ENCODE results near the gene RBMS1.

The RBMS1 gene

DNA sequence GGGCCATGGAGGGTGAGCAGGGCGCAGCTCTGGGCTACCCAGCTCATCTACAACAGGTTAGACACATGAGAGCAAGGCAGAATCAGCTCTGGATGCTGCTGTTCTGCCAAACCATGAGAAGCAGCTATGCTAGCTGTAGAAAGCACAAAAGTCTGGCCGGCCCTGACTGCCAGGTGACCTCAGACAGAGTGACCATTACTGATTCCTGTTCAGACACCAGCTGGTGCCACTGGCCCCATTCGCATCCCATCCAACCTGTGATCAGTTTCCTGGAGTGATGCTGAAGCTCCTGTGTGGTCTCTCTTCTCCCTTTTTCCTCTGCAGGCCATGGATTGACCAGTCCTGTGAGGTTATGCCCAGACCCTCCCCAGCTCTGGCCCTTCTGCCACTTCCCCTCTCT lies 14.3 kb downstream of the RBMS1 start:
- Histone ChIP-seq H3K27me3 (ENCODE audit: insufficient read depth, low read length) (no peaks in the 10 kb centered on the region), H3K9me3 (ENCODE audit: insufficient read depth, low read depth, low read length) (no peaks in the 10 kb centered on the region), H3K4me3 (ENCODE audit: low read length) (no peak overlapping the region), H3K4me1 (ENCODE audit: insufficient read depth, low read length) (peaks cover 18% of the 10 kb centered on the region), H3K9ac (ENCODE audit: low read depth, low read length) (no peak overlapping the region), H3K36me3 (ENCODE audit: insufficient read depth, low read depth, low read length) (no peaks in the 10 kb centered on the region), H3K27ac (ENCODE audit: low read length) (no peak overlapping the region)

DNA sequence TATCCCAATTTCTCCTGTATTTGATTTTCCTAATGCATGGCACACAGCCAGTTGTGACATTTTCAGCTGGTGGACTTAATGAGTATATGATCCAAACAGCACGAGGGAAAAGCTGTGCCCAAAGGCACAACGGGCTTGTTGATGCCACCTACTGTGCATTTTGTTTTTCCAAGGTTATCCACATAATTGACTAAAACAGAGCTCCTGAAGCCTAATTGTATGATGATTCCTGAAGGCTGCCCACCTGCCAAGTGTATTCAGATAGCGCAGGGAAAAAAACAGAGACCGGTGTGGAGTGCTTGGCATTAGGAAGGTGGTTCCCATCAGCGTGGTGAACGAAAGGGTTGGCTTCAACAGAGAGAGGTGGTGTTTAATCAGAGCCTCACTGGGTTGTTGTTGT lies 14.9 kb downstream of the RBMS1 start:
- no peak overlapping the region for H3K27ac ChIP-seq (ENCODE audit: low read length)
- peaks cover 21% of the 10 kb centered on the region for H3K4me1 ChIP-seq (ENCODE audit: insufficient read depth, low read length)
- H3K9ac ChIP-seq (ENCODE audit: low read depth, low read length), result no peak overlapping the region
- no peaks in the 10 kb centered on the region for H3K36me3 ChIP-seq (ENCODE audit: insufficient read depth, low read depth, low read length)
- H3K4me3 ChIP-seq (ENCODE audit: low read length), result no peak overlapping the region
- no peaks in the 10 kb centered on the region for H3K27me3 ChIP-seq (ENCODE audit: insufficient read depth, low read length)
- no peaks in the 10 kb centered on the region for H3K9me3 ChIP-seq (ENCODE audit: insufficient read depth, low read depth, low read length)

DNA sequence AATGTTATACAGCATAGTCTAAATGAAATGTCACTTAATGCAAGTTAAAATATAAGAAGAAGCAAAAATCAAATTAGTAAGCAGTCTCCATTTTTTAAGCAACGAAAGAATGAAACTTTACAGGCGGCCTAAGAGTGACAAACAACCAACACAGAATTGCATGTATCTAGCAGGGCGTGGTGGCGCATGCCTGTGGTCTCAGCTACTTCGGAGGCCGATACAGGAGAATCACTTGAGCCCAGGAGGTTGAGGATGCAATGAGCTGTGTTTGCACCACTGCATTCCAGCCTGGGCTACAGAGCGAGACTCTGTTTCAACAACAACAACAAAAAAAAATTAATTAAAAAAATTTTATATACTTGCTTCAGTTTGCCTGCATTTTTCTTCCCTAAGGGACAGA lies 16.6 kb downstream of the RBMS1 start:
- Histone ChIP-seq H3K27ac (ENCODE audit: low read length) (no peak overlapping the region), H3K36me3 (ENCODE audit: insufficient read depth, low read depth, low read length) (no peaks in the 10 kb centered on the region), H3K4me3 (ENCODE audit: low read length) (no peak overlapping the region), H3K9me3 (ENCODE audit: insufficient read depth, low read depth, low read length) (no peaks in the 10 kb centered on the region), H3K9ac (ENCODE audit: low read depth, low read length) (no peak overlapping the region), H3K4me1 (ENCODE audit: insufficient read depth, low read length) (peaks cover 28% of the 10 kb centered on the region; the same call in 1 of the 2 replicates), H3K27me3 (ENCODE audit: insufficient read depth, low read length) (no peaks in the 10 kb centered on the region)

DNA sequence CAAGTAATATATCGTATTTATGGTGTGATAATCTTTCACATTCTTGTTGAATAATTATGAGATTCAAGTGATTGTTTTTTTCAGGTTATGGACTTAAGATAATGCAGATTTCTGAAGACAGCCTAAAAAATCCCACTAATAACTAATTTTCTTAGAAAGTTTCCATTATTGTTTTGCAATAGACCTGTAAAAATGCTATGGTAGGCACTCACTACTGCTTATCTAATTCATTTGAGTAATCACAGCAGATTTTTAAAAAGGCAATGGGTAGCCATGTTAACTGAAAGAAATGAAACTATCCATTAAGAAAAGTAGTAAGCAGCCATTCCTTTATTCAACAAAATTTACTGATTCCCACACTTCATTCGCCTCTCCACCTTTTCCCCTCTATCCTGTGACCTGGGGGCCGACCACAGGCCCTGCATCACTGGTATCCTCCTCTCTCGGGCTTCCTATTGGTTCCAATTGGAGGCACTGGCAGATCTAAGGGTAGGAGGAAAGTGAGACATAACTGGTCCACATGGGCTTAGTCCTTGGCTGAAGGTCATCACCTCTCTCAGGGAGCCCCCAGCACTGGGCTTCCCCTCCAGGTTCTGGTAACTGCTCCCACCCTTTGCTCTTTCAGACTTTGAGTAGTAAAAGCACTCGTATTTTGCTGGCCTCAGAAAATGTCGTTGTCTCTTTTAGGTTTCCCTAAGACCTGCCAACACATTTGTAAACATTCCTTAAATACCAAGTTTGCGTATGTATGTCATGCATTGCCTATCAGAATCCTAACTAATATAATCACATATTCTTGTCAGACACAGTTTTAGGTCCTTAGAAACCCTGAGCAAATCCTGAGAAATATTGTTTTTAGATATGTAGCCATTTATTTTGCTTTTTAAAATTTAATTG lies 18.5 kb downstream of the RBMS1 start:
- Histone ChIP-seq H3K4me3 (ENCODE audit: low read length) (no peak overlapping the region), H3K36me3 (ENCODE audit: insufficient read depth, low read depth, low read length) (no peaks in the 10 kb centered on the region), H3K27me3 (ENCODE audit: insufficient read depth, low read length) (no peaks in the 10 kb centered on the region), H3K9me3 (ENCODE audit: insufficient read depth, low read depth, low read length) (no peaks in the 10 kb centered on the region), H3K27ac (ENCODE audit: low read length) (no peak overlapping the region), H3K9ac (ENCODE audit: low read depth, low read length) (no peak overlapping the region), H3K4me1 (ENCODE audit: insufficient read depth, low read length) (peaks cover 28% of the 10 kb centered on the region; the same call in 1 of the 2 replicates)

DNA sequence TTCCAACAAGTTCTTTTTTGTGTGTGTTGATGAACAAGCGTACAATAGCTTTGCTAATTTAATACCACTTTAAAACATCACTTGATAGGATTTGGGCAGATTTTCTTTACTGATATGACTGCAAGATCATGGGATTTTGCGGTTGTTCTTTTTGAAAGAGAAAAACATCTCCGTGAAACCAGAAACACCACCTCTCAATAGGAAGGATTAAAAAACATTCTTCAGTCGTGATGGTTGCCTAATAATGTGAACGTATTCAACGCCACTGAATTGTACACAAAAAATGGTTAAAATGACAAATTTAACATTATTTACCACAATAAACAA lies 19.3 kb downstream of the RBMS1 start:
- no peaks in the 10 kb centered on the region for H3K9me3 ChIP-seq (ENCODE audit: insufficient read depth, low read depth, low read length)
- no peaks in the 10 kb centered on the region for H3K36me3 ChIP-seq (ENCODE audit: insufficient read depth, low read depth, low read length)
- H3K27me3 ChIP-seq (ENCODE audit: insufficient read depth, low read length), result no peaks in the 10 kb centered on the region
- no peak overlapping the region for H3K4me3 ChIP-seq (ENCODE audit: low read length)
- H3K27ac ChIP-seq (ENCODE audit: low read length), result no peak overlapping the region
- H3K4me1 ChIP-seq (ENCODE audit: insufficient read depth, low read length), result peaks cover 23% of the 10 kb centered on the region; the same call in 1 of the 2 replicates
- no peak overlapping the region for H3K9ac ChIP-seq (ENCODE audit: low read depth, low read length)

DNA sequence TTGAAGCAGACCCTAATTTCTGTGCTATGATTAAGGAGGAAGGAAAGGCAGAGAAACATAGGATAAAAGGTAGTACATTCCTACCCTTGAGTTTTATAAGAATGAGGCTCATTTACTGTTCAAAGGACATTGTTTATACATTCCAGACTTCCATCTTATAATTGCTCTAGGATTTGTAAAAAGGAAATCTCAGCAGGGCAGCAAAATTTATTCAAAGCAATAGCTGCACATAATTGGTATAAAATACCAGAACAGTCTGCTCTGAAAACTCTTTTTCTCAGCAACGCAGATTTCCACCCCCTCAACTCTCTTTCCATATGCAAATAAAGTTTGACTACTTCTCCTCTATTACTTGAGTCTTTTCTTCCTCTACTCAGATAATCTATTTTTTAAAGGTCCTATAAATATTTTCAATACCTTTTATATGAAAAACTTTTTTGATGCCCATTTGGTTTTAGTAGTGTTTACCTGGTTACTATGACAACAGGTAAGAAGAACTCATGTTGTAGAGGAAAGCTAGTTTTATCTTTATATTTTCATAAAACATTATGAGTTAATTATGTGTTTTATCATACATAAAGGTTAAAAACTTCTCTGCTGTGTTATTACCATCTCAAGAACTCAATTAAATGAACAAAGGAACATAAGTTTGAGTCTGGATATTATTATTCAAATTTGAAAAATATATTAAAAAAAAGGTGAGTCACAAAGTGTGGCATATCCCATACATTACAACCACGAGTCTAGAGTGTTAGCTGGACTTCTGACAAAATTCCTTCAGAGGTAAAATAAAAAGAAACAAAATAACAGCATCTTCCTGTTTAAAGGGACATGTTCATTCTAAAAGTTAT lies 19.9 kb downstream of the RBMS1 start:
- H3K36me3 ChIP-seq (ENCODE audit: insufficient read depth, low read depth, low read length), result no peaks in the 10 kb centered on the region
- H3K27me3 ChIP-seq (ENCODE audit: insufficient read depth, low read length), result no peaks in the 10 kb centered on the region
- H3K4me3 ChIP-seq (ENCODE audit: low read length), result no peak overlapping the region
- peaks cover 18% of the 10 kb centered on the region; the same call in 1 of the 2 replicates for H3K4me1 ChIP-seq (ENCODE audit: insufficient read depth, low read length)
- no peak overlapping the region for H3K27ac ChIP-seq (ENCODE audit: low read length)
- H3K9me3 ChIP-seq (ENCODE audit: insufficient read depth, low read depth, low read length), result no peaks in the 10 kb centered on the region
- no peak overlapping the region for H3K9ac ChIP-seq (ENCODE audit: low read depth, low read length)

DNA sequence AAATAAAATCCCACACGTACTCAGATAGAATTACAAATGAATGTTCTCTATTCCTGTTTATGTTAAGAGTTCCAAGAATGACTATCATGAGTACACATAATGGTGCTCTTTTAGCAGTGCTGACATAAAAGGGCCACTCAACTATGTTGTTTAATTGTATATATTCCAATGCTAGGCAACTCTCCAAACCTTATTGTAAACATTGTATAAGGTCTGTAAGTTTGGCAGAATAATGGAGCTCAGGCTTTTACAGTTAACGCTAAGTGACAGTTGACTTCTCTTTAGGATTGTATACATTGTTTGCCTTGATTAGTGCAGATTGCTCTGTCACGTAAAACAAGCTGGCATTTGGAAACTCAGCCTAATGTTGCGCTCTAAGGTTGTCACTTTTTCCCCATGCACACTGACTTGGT lies 20.8 kb downstream of the RBMS1 start:
- Histone ChIP-seq H3K4me3 (ENCODE audit: low read length) (no peak overlapping the region), H3K9ac (ENCODE audit: low read depth, low read length) (no peak overlapping the region), H3K27ac (ENCODE audit: low read length) (no peak overlapping the region), H3K27me3 (ENCODE audit: insufficient read depth, low read length) (no peaks in the 10 kb centered on the region), H3K9me3 (ENCODE audit: insufficient read depth, low read depth, low read length) (no peaks in the 10 kb centered on the region), H3K36me3 (ENCODE audit: insufficient read depth, low read depth, low read length) (no peaks in the 10 kb centered on the region), H3K4me1 (ENCODE audit: insufficient read depth, low read length) (peaks cover 18% of the 10 kb centered on the region; the same call in 1 of the 2 replicates)

DNA sequence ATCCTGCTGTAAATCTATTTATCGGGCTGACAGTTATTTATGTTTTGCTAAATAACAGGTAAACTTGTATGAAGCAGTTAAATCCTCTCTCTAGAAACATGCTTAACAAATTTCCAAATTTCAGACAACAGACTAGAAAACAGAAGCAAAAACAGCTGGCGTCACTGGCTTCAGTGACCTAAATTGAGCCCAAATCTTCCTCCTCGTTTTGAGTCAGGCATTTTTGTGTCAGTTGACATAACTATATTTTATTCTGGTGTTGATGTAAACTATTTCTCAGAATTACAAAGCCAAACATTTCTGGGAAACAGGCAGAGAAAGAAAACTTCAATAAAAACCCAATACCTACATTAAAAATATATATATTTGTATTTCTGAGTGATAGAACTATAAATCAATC lies 21.7 kb downstream of the RBMS1 start:
- Histone ChIP-seq H3K36me3 (ENCODE audit: insufficient read depth, low read depth, low read length) (no peaks in the 10 kb centered on the region), H3K27me3 (ENCODE audit: insufficient read depth, low read length) (no peaks in the 10 kb centered on the region), H3K9me3 (ENCODE audit: insufficient read depth, low read depth, low read length) (no peaks in the 10 kb centered on the region), H3K4me1 (ENCODE audit: insufficient read depth, low read length) (peaks cover 18% of the 10 kb centered on the region; the same call in 1 of the 2 replicates), H3K9ac (ENCODE audit: low read depth, low read length) (no peak overlapping the region), H3K4me3 (ENCODE audit: low read length) (no peak overlapping the region), H3K27ac (ENCODE audit: low read length) (no peak overlapping the region)

DNA sequence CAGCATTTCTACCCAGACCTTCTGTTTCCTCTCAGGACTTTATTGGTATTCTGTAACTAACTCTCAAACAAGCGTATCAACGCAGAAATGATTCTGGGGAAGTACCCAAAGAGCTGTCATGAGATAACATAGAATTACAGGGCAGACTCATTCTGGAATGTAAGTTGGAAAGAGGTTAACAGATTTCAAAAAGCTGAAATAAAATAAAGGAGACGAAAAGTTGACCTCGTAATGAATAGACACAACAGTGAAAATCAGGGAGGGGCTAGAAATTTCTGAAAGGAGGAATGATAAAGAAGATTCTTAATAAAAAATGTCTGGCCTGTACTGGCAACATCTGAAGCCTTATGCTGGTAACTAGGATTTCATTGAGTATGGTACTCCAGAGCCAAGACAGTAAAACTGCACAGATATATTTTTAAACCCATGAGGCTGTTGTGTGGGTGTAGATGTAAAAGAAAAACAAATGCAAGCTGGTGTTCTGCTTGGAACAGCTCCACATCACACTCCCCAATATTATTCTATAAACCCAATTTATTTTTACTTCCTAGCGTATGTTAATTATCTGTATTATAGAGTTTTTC lies 23.9 kb downstream of the RBMS1 start:
- Histone ChIP-seq H3K4me1 (ENCODE audit: insufficient read depth, low read length) (peaks cover 14% of the 10 kb centered on the region; the same call in 1 of the 2 replicates), H3K9me3 (ENCODE audit: insufficient read depth, low read depth, low read length) (no peaks in the 10 kb centered on the region), H3K36me3 (ENCODE audit: insufficient read depth, low read depth, low read length) (no peaks in the 10 kb centered on the region), H3K4me3 (ENCODE audit: low read length) (no peak overlapping the region), H3K27ac (ENCODE audit: low read length) (no peak overlapping the region), H3K27me3 (ENCODE audit: insufficient read depth, low read length) (no peaks in the 10 kb centered on the region), H3K9ac (ENCODE audit: low read depth, low read length) (no peak overlapping the region)

DNA sequence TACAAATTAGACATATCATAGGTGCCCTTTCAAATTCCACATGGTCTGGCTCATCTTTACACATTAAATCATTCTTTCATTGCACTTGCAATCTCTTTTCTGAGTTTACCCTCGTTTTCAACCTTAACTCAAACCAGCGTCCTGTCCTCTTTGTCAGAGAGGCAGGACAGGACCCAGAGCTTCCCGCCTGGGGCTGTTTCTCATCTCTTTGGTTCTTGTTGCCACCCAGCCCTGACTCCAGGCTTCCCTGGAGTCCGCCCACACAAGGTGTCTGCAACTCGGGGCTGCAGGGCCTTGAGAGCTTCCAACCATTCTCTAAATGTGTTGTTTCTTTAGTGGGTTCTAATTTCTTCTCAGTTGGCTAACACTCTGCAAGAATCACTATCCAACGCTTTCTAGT lies 24.4 kb downstream of the RBMS1 start:
- no peak overlapping the region for H3K4me3 ChIP-seq (ENCODE audit: low read length)
- H3K27ac ChIP-seq (ENCODE audit: low read length), result no peak overlapping the region
- no peaks in the 10 kb centered on the region for H3K9me3 ChIP-seq (ENCODE audit: insufficient read depth, low read depth, low read length)
- H3K27me3 ChIP-seq (ENCODE audit: insufficient read depth, low read length), result no peaks in the 10 kb centered on the region
- H3K9ac ChIP-seq (ENCODE audit: low read depth, low read length), result no peak overlapping the region
- no peaks in the 10 kb centered on the region for H3K36me3 ChIP-seq (ENCODE audit: insufficient read depth, low read depth, low read length)
- peaks cover 11% of the 10 kb centered on the region; the same call in 1 of the 2 replicates for H3K4me1 ChIP-seq (ENCODE audit: insufficient read depth, low read length)

DNA sequence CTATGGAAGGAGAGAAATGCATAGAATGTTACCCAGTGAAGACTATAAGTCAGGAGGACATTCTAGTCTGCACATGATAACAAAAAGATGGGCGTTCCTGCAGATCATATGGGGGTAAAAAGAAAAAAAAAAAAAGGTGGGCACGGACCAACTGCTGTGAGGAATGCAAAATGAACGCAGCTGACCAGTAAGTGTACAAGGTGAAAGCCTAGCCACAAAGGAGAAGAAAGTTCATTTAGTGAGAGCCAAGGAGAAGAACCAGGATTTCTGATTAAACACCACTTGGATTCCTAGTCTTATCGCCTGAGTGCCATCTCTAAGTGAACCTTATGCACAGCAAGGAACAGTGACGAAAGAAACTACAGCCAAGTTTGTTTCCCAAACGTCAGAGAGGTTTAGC lies 26.5 kb downstream of the RBMS1 start:
- Histone ChIP-seq H3K27ac (ENCODE audit: low read length) (no peak overlapping the region), H3K9me3 (ENCODE audit: insufficient read depth, low read depth, low read length) (no peaks in the 10 kb centered on the region), H3K4me1 (ENCODE audit: insufficient read depth, low read length) (no peaks in the 10 kb centered on the region), H3K9ac (ENCODE audit: low read depth, low read length) (no peak overlapping the region), H3K4me3 (ENCODE audit: low read length) (no peak overlapping the region), H3K36me3 (ENCODE audit: insufficient read depth, low read depth, low read length) (no peaks in the 10 kb centered on the region), H3K27me3 (ENCODE audit: insufficient read depth, low read length) (no peaks in the 10 kb centered on the region)
